GM12864 (cell line): ENCODE data around the gene TMIGD2.

Source experiments
- DNase-seq: peaks from one replicate; pipeline ENCODE4 v3.0.0-alpha.2; 2011; ENCODE audit warnings: low read depth
- H3K4me3 ChIP-seq: 2 replicates; pipeline ENCODE4 v1.5.1; 2011; ENCODE audit warnings: mild to moderate bottlenecking, low read depth, low read length, control low read depth
- TF ChIP-seq, protein P1 (sequence below): IDR thresholded peaks from 2 replicates; pipeline ENCODE4 v1.5.1; 2011; ENCODE audit warnings: low read depth, mild to moderate bottlenecking, moderate library complexity, low read length, control low read depth, inconsistent platforms; ENCODE audit errors: missing control alignments

TMIGD2 gene

DNA sequence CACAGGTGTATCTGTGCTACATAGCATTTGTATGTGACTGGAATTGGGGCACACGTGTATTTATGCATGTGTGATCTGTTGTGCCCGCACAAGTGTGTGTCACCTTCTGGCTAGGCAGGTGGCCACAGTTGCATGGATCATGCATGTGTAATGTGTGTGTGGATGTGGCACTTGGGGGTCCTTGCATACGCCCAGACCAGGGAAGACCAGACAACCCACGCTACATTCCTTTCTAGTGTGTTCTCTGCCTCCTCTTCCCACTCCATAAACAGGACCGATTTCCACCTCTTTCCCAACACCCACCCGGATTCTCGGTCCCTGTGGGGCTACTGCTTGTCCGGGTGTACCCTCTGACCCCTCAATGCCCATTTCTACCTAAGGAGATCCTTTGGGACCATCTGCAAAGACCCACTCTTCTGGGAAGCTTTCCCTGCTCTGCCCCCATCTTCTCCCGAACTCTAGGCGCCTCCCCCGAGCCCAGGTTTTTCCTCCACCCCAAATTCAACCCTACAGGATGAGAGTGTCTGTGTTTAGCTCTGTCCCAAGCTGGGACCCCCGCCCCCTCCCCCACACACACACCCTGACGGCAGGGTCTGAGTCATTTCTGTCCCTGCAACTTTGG, 24.1 kb upstream of the TMIGD2 start:
- DNase-seq: no peak
- TF ChIP-seq, protein P1, sequence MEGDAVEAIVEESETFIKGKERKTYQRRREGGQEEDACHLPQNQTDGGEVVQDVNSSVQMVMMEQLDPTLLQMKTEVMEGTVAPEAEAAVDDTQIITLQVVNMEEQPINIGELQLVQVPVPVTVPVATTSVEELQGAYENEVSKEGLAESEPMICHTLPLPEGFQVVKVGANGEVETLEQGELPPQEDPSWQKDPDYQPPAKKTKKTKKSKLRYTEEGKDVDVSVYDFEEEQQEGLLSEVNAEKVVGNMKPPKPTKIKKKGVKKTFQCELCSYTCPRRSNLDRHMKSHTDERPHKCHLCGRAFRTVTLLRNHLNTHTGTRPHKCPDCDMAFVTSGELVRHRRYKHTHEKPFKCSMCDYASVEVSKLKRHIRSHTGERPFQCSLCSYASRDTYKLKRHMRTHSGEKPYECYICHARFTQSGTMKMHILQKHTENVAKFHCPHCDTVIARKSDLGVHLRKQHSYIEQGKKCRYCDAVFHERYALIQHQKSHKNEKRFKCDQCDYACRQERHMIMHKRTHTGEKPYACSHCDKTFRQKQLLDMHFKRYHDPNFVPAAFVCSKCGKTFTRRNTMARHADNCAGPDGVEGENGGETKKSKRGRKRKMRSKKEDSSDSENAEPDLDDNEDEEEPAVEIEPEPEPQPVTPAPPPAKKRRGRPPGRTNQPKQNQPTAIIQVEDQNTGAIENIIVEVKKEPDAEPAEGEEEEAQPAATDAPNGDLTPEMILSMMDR: no peak
- no peak overlapping the region for H3K4me3 ChIP-seq

DNA sequence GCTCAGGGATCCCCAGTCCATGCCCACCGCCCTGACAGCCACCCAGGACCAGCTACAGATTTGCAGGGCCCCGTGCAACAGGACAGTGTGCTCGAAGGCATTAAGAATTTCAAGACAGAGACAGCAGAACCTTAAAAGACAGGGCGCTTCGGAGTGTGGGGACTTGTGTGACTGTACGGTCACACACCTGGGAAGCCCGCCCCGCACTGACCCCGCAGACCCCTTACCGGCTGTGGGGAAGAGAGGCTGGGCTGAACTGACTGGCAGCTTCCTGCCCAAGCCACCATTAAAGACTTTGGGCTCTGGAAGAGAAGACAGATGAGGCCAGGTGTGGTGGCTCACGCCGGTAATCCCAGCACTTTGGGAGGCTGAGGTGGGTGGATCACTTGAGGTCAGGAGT, 22.0 kb upstream of the TMIGD2 start:
- TF ChIP-seq, protein P1: no peak
- DNase-seq: no peak
- H3K4me3 ChIP-seq: no peak overlapping the region

DNA sequence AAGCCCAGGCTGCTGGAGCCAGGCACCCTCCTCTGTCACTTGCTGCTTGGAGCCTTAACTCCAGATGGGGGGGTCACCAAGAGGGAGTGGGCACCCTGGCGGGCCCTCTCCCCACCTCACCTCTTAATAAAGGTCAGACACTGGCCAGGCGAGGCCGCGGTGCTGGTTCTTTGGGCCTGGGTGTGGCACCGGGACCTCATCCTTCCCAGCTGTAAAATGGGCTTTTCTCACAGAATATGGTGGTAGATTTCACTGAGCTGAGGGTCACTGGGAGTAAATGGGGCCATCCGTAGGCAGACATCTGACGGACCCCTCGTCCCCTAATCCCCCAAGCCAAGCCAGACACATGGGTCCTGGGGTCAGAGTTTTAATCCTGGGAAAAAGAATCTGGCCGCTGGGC, 21.5 kb upstream of the TMIGD2 start:
- TF ChIP-seq, protein P1: no peak
- H3K4me3 ChIP-seq: no peak overlapping the region
- DNase-seq: no peak

DNA sequence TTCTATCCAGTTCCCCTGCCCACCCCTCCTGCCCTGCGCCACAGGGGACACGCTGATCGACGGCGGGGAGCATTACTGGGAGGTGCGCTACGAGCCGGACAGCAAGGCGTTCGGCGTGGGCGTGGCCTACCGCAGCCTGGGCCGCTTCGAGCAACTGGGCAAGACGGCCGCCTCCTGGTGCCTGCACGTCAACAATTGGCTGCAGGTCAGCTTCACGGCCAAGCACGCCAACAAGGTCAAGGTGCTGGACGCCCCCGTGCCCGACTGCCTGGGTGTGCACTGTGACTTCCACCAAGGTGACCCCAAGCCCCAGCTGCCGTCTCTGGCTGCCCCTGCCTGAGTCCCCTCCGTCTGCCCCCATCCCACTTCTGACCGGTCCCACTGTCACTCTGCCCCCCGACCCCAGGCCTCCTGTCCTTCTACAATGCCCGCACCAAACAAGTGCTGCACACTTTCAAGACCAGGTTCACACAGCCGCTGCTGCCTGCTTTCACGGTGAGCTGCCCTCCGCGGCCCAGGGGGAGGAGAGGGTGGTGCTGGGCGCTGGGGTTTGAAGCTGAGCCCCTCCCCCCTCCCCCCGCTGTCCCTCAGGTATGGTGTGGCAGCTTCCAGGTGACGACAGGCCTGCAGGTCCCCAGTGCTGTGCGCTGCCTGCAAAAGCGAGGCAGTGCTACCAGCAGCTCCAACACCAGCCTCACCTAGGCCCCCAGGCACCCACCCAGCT, 20.9 kb upstream of the TMIGD2 start:
- H3K4me3 ChIP-seq: no peak overlapping the region
- DNase-seq: no peak
- TF ChIP-seq, protein P1: no peak

DNA sequence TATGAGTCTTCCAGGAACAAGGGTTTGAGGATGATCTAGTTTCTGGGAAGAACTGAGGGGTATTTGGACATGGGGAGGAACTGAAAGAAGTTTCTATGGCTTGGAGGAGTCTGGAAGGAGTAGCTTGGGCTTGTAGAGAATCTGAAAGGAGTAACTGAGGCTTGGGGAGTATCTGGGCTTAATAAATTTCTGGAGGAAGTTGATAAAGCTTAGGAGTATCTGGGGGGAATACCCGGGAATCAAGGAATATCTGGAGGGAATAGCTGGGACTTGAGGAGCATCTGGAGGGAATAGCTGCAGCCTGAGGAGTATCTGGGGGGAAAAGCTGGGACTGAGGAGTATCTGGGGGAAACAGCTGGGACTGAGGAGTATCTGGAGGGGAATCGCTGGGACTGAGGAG, 18.2 kb upstream of the TMIGD2 start:
- DNase-seq: no peak
- TF ChIP-seq, protein P1: no peak

DNA sequence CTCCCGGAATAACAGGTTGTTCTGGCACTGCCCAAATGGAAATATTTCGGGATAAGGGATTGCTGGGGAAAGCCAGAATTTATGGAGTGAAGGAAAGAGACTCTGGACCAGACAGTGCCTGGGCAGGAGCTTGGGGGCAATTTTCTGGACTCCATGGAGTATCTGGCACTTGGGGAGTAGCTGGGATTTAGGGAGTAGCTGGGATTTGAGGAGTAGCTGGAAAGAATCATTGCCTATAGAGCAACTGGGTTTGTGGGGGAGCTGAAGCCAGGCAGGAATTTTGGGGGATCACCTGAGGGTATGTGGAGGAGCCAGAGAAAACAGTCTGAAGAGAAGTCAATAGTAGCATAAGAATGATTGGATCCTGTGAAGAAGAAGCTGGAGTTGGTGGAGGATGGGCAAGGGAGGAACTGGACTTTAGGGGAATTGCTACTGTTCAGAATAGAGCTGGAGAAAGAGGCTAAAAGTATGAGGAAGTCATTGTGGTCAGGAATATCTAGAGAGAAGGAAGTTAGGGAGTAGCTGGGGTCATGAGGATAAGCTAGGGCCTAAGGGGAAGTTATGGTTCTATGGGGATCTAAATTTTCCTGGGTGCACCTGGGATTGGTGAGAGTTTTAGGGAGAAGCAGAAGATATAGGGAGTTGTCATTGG, 17.0 kb upstream of the TMIGD2 start:
- no peak for DNase-seq
- TF ChIP-seq, protein P1: no peak
- no peak overlapping the region for H3K4me3 ChIP-seq

More for the DNA sequence above, 18.2 kb upstream of the TMIGD2 start:
- H3K4me3 ChIP-seq: no peak overlapping the region
